ENCODE data around the gene DOCK2. TPM values are rescaled to one million over a fixed set of nuclear protein-coding genes. Genes with fewer than 3 reads are reported as not detected.

DOCK2 gene
- total RNA-seq, 2 experiments from 2014 or later: 248 to 270 TPM

GRCh38 chr5:169992789-169993484 lies 355.9 kb downstream of the DOCK2 start:
- Mint-ChIP-seq H3K27ac (no peak overlapping the region), H3K4me1 (no peaks in the 10 kb centered on the region), H3K4me3 (no peak overlapping the region), H3K9me3 (no peaks in the 10 kb centered on the region), H3K27me3 (no peaks in the 10 kb centered on the region), H3K36me3 (ENCODE audit: low read depth) (peaks cover 48% of the 10 kb centered on the region)
- no peak for DNase-seq
- ChIA-PET CTCF (no interaction called here), POLR2A (no interaction called here)

- Mint-ChIP-seq H3K9me3 (no peaks in the 10 kb centered on the region), H3K4me3 (no peak overlapping the region), H3K4me1 (no peaks in the 10 kb centered on the region), H3K36me3 (ENCODE audit: low read depth) (peaks cover 51% of the 10 kb centered on the region), H3K27me3 (no peaks in the 10 kb centered on the region), H3K27ac (no peak overlapping the region)
- ChIA-PET POLR2A (no interaction called here), CTCF (no interaction called here)
- DNase-seq: no peak
Observed at GRCh38 chr5:169993485-169993790, 356.4 kb downstream of the DOCK2 start.

- ChIA-PET POLR2A (no interaction called here), CTCF (no interaction called here)
- Mint-ChIP-seq H3K27me3 (no peaks in the 10 kb centered on the region), H3K4me1 (no peaks in the 10 kb centered on the region), H3K4me3 (no peak overlapping the region), H3K36me3 (ENCODE audit: low read depth) (peaks cover 53% of the 10 kb centered on the region), H3K9me3 (no peaks in the 10 kb centered on the region), H3K27ac (no peak overlapping the region)
- DNase-seq: no peak
Observed at GRCh38 chr5:169997798-169998197, 360.7 kb downstream of the DOCK2 start.

- no peak for DNase-seq
- Mint-ChIP-seq H3K27me3 (no peaks in the 10 kb centered on the region), H3K4me1 (no peaks in the 10 kb centered on the region), H3K36me3 (ENCODE audit: low read depth) (peaks cover 55% of the 10 kb centered on the region), H3K27ac (no peak overlapping the region), H3K4me3 (no peak overlapping the region), H3K9me3 (no peaks in the 10 kb centered on the region)
- ChIA-PET POLR2A (no interaction called here), CTCF (no interaction called here)
Observed at GRCh38 chr5:169999621-170000020, 362.5 kb downstream of the DOCK2 start.

- no peak for DNase-seq
- H3K27ac Mint-ChIP-seq: no peak overlapping the region
- POLR2A ChIA-PET: no interaction called here
- H3K4me1 Mint-ChIP-seq: no peaks in the 10 kb centered on the region
- H3K27me3 Mint-ChIP-seq: no peaks in the 10 kb centered on the region
- no peak overlapping the region for H3K4me3 Mint-ChIP-seq
- CTCF ChIA-PET: no interaction called here
- no peaks in the 10 kb centered on the region for H3K9me3 Mint-ChIP-seq
- H3K36me3 Mint-ChIP-seq (ENCODE audit: low read depth): peaks cover 54% of the 10 kb centered on the region
Observed at GRCh38 chr5:170000155-170000554, 363.1 kb downstream of the DOCK2 start.

GRCh38 chr5:170006021-170006420 lies 368.9 kb downstream of the DOCK2 start:
- Mint-ChIP-seq H3K4me1 (no peaks in the 10 kb centered on the region), H3K27ac (no peak overlapping the region), H3K36me3 (ENCODE audit: low read depth) (peaks cover 56% of the 10 kb centered on the region), H3K4me3 (no peak overlapping the region), H3K27me3 (no peaks in the 10 kb centered on the region), H3K9me3 (no peaks in the 10 kb centered on the region)
- ChIA-PET POLR2A (no interaction called here), CTCF (no interaction called here)
- no peak for DNase-seq

GRCh38 chr5:170008376-170008775 lies 371.3 kb downstream of the DOCK2 start:
- Mint-ChIP-seq H3K27me3 (no peaks in the 10 kb centered on the region), H3K9me3 (no peaks in the 10 kb centered on the region), H3K4me1 (no peaks in the 10 kb centered on the region), H3K27ac (no peak overlapping the region), H3K36me3 (ENCODE audit: low read depth) (peaks cover 49% of the 10 kb centered on the region), H3K4me3 (no peak overlapping the region)
- ChIA-PET CTCF (no interaction called here), POLR2A (no interaction called here)
- DNase-seq: no peak

- Mint-ChIP-seq H3K4me3 (no peak overlapping the region), H3K27me3 (no peaks in the 10 kb centered on the region), H3K4me1 (no peaks in the 10 kb centered on the region), H3K9me3 (no peaks in the 10 kb centered on the region), H3K36me3 (ENCODE audit: low read depth) (peaks cover 39% of the 10 kb centered on the region), H3K27ac (no peak overlapping the region)
- ChIA-PET POLR2A (no interaction called here), CTCF (no interaction called here)
- no peak for DNase-seq
Observed at GRCh38 chr5:170010595-170010994, 373.5 kb downstream of the DOCK2 start.

- no peaks in the 10 kb centered on the region for H3K9me3 Mint-ChIP-seq
- H3K4me3 Mint-ChIP-seq: no peak overlapping the region
- CTCF ChIA-PET: no interaction called here
- no peak for DNase-seq
- H3K27ac Mint-ChIP-seq: no peak overlapping the region
- H3K4me1 Mint-ChIP-seq: no peaks in the 10 kb centered on the region
- H3K36me3 Mint-ChIP-seq (ENCODE audit: low read depth): peaks cover 39% of the 10 kb centered on the region
- POLR2A ChIA-PET: no interaction called here
- no peaks in the 10 kb centered on the region for H3K27me3 Mint-ChIP-seq
Observed at GRCh38 chr5:170011751-170012150, 374.7 kb downstream of the DOCK2 start.

GRCh38 chr5:170012622-170013021 lies 375.5 kb downstream of the DOCK2 start:
- ChIA-PET CTCF (no interaction called here), POLR2A (no interaction called here)
- Mint-ChIP-seq H3K36me3 (ENCODE audit: low read depth) (peaks cover 42% of the 10 kb centered on the region), H3K9me3 (no peaks in the 10 kb centered on the region), H3K27ac (no peak overlapping the region), H3K4me3 (no peak overlapping the region), H3K27me3 (no peaks in the 10 kb centered on the region), H3K4me1 (no peaks in the 10 kb centered on the region)
- no peak for DNase-seq

GRCh38 chr5:170020423-170020822 lies 383.3 kb downstream of the DOCK2 start:
- Mint-ChIP-seq H3K9me3 (no peaks in the 10 kb centered on the region), H3K4me1 (no peaks in the 10 kb centered on the region), H3K36me3 (ENCODE audit: low read depth) (peaks cover 44% of the 10 kb centered on the region), H3K4me3 (no peak overlapping the region), H3K27ac (no peak overlapping the region), H3K27me3 (no peaks in the 10 kb centered on the region)
- CTCF ChIA-PET: no interaction called here
- no peak for DNase-seq
- POLR2A ChIA-PET: no interaction called here

- Mint-ChIP-seq H3K27me3 (no peaks in the 10 kb centered on the region), H3K9me3 (no peaks in the 10 kb centered on the region), H3K4me3 (no peak overlapping the region), H3K4me1 (no peaks in the 10 kb centered on the region), H3K27ac (no peak overlapping the region), H3K36me3 (ENCODE audit: low read depth) (peaks cover 51% of the 10 kb centered on the region)
- DNase-seq: no peak
- CTCF ChIA-PET: no interaction called here
- POLR2A ChIA-PET: no interaction called here
Observed at GRCh38 chr5:170021506-170021905, 384.4 kb downstream of the DOCK2 start.

GRCh38 chr5:170025853-170026252 lies 388.8 kb downstream of the DOCK2 start:
- H3K4me1 Mint-ChIP-seq: no peaks in the 10 kb centered on the region
- no peaks in the 10 kb centered on the region for H3K9me3 Mint-ChIP-seq
- no peak for DNase-seq

GRCh38 chr5:170028124-170028523 lies 391.0 kb downstream of the DOCK2 start:
- Mint-ChIP-seq H3K27me3 (no peaks in the 10 kb centered on the region), H3K4me3 (no peak overlapping the region), H3K36me3 (ENCODE audit: low read depth) (peaks cover 48% of the 10 kb centered on the region), H3K9me3 (no peaks in the 10 kb centered on the region), H3K27ac (no peak overlapping the region), H3K4me1 (no peaks in the 10 kb centered on the region)
- no peak for DNase-seq
- CTCF ChIA-PET: no interaction called here
- POLR2A ChIA-PET: no interaction called here

More at GRCh38 chr5:170025853-170026252, 388.8 kb downstream of the DOCK2 start:
- peaks cover 57% of the 10 kb centered on the region for H3K36me3 Mint-ChIP-seq (ENCODE audit: low read depth)
- H3K27me3 Mint-ChIP-seq: no peaks in the 10 kb centered on the region
- H3K4me3 Mint-ChIP-seq: no peak overlapping the region
- H3K27ac Mint-ChIP-seq: no peak overlapping the region
- ChIA-PET CTCF (no interaction called here), POLR2A (no interaction called here)

- peaks cover 37% of the 10 kb centered on the region for H3K36me3 Mint-ChIP-seq (ENCODE audit: low read depth)
- no peak for DNase-seq
- CTCF ChIA-PET: no interaction called here
Observed at GRCh38 chr5:170034231-170034630, 397.2 kb downstream of the DOCK2 start.

More at GRCh38 chr5:170034231-170034630, 397.2 kb downstream of the DOCK2 start:
- Mint-ChIP-seq H3K4me3 (no peak overlapping the region), H3K9me3 (no peaks in the 10 kb centered on the region), H3K27me3 (no peaks in the 10 kb centered on the region), H3K27ac (no peak overlapping the region), H3K4me1 (no peaks in the 10 kb centered on the region)
- POLR2A ChIA-PET: no interaction called here

Data from activated CD4-positive, alpha-beta memory T cell treated with anti-CD3 and anti-CD28 coated beads, Interleukin-2, amount 10 ng/mL, durations not matched to agents 7 days and 5 days (primary cell).